Subcutaneous adipose tissue (tissue), 4 donors: ENCODE measurements around the gene MCC. TPM values are rescaled to one million over a fixed set of nuclear protein-coding genes. Genes with fewer than 3 reads are reported as not detected.

Source experiments
- CTCF ChIP-seq: fragments of 450-650 bp; IDR thresholded peaks from one replicate; pipeline ENCODE4 v1.5.1; 2016; ENCODE audit warnings: low read depth, mild to moderate bottlenecking, control low read depth, antibody characterized with exemption, moderate library complexity
- total RNA-seq, 4 donors: library from RNA; depleted of rRNA; stranded (reverse); fragments of >200 nt; gene quantifications; one replicate each; pipeline ENCODE4 v1.1.0, GENCODE V29; 2016

The MCC gene
- total RNA-seq, 4 donors from 2014 or later, result 15.0 to 57.3 (median 23.7) TPM

- TF ChIP-seq CTCF, result no peak
Observed at GRCh38 chr5:113067635-113068344, 420.5 kb downstream of the MCC start.

- TF ChIP-seq CTCF, result no peak
Observed at GRCh38 chr5:113065626-113066025, 422.6 kb downstream of the MCC start.

GRCh38 chr5:113064806-113065205, 423.4 kb downstream of the MCC start:
- no peak for TF ChIP-seq CTCF

- TF ChIP-seq CTCF, result no peak
Observed at GRCh38 chr5:113063927-113064326, 424.3 kb downstream of the MCC start.

GRCh38 chr5:113062869-113063508, 425.3 kb downstream of the MCC start:
- no peak for TF ChIP-seq CTCF

GRCh38 chr5:113061846-113062780, 426.1 kb downstream of the MCC start:
- no peak for TF ChIP-seq CTCF
